ENCODE results near the gene NPIPB8. TPM values are rescaled to one million over a fixed set of nuclear protein-coding genes. Genes with fewer than 3 reads are reported as not detected.
A peak's percentile ranks its signal among the peaks of the same experiment; 100 is the strongest.

The NPIPB8 gene
- total and polyA plus RNA-seq, 2 of the 13 experiments (the other 11 are each of a cell fraction or from before 2014, with no cell fraction given) = 0.49 to 2.3 TPM

- TF ChIP-seq, protein P1, sequence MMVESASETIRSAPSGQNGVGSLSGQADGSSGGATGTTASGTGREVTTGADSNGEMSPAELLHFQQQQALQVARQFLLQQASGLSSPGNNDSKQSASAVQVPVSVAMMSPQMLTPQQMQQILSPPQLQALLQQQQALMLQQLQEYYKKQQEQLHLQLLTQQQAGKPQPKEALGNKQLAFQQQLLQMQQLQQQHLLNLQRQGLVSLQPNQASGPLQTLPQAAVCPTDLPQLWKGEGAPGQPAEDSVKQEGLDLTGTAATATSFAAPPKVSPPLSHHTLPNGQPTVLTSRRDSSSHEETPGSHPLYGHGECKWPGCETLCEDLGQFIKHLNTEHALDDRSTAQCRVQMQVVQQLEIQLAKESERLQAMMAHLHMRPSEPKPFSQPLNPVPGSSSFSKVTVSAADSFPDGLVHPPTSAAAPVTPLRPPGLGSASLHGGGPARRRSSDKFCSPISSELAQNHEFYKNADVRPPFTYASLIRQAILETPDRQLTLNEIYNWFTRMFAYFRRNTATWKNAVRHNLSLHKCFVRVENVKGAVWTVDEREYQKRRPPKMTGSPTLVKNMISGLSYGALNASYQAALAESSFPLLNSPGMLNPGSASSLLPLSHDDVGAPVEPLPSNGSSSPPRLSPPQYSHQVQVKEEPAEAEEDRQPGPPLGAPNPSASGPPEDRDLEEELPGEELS (CRISPR knock-in tag; IDR thresholded peaks at IDR 0.05) = peak; percentile 57
- TF ChIP-seq RFX1 (IDR thresholded peaks at IDR 0.05) (no peak), THAP8 (CRISPR knock-in tag; IDR thresholded peaks at IDR 0.05; ENCODE audit: borderline replicate concordance) (no peak), DBP (CRISPR knock-in tag; IDR thresholded peaks at IDR 0.05; ENCODE audit: not compliant biosample characterization) (no peak), RORA (CRISPR knock-in tag; IDR thresholded peaks at IDR 0.05) (no peak), PPARG (CRISPR knock-in tag; conservative IDR thresholded peaks at IDR 0.05) (no peak), ZNF337 (CRISPR knock-in tag; IDR thresholded peaks at IDR 0.05; ENCODE audit: borderline replicate concordance, low read depth) (no peak), ZNF7 (CRISPR knock-in tag; IDR thresholded peaks at IDR 0.05) (no peak), MAZ (IDR thresholded peaks at IDR 0.05; ENCODE audit: borderline replicate concordance, low read depth, low read length) (no peak), MAZ (CRISPR knock-in tag; IDR thresholded peaks at IDR 0.05; ENCODE audit: low read depth) (no peak), PAXIP1 (CRISPR knock-in tag; conservative IDR thresholded peaks at IDR 0.05) (0 out of 2 replicates have a peak, but pooled peaks have one; percentile 44), ELF3 (CRISPR knock-in tag; IDR thresholded peaks at IDR 0.05) (peak; percentile 79; the same call in 1 of the 2 replicates), ZNF557 (CRISPR knock-in tag; IDR thresholded peaks at IDR 0.05) (no peak), MBNL3 (CRISPR knock-in tag; conservative IDR thresholded peaks at IDR 0.05) (no peak), CEBPG (CRISPR knock-in tag; IDR thresholded peaks at IDR 0.05) (peak; percentile 73), ZNF615 (CRISPR knock-in tag; IDR thresholded peaks at IDR 0.05; ENCODE audit: borderline replicate concordance) (no peak)
- TF ChIP-seq, protein P2, sequence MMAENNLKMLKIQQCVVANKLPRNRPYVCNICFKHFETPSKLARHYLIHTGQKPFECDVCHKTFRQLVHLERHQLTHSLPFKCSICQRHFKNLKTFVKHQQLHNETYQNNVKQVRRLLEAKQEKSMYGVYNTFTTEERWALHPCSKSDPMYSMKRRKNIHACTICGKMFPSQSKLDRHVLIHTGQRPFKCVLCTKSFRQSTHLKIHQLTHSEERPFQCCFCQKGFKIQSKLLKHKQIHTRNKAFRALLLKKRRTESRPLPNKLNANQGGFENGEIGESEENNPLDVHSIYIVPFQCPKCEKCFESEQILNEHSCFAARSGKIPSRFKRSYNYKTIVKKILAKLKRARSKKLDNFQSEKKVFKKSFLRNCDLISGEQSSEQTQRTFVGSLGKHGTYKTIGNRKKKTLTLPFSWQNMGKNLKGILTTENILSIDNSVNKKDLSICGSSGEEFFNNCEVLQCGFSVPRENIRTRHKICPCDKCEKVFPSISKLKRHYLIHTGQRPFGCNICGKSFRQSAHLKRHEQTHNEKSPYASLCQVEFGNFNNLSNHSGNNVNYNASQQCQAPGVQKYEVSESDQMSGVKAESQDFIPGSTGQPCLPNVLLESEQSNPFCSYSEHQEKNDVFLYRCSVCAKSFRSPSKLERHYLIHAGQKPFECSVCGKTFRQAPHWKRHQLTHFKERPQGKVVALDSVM (CRISPR knock-in tag; IDR thresholded peaks at IDR 0.05) = peak; percentile 48; the same call in 1 of the 2 replicates
- TF ChIP-seq, protein P3, sequence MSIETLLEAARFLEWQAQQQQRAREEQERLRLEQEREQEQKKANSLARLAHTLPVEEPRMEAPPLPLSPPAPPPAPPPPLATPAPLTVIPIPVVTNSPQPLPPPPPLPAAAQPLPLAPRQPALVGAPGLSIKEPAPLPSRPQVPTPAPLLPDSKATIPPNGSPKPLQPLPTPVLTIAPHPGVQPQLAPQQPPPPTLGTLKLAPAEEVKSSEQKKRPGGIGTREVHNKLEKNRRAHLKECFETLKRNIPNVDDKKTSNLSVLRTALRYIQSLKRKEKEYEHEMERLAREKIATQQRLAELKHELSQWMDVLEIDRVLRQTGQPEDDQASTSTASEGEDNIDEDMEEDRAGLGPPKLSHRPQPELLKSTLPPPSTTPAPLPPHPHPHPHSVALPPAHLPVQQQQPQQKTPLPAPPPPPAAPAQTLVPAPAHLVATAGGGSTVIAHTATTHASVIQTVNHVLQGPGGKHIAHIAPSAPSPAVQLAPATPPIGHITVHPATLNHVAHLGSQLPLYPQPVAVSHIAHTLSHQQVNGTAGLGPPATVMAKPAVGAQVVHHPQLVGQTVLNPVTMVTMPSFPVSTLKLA (IDR thresholded peaks at IDR 0.05) = no peak
These were observed 20.0 kb upstream of the NPIPB8 start (continued) for GRCh38 chr16:28617874-28618273.

All from HepG2 (cell line).